ENCODE measurements around the gene TRIP13. TPM values are rescaled to one million over a fixed set of nuclear protein-coding genes. Genes with fewer than 3 reads are reported as not detected.

The TRIP13 gene
- total RNA-seq, 2 experiments from 2014 or later = 0.47 to 0.66 TPM

DNA sequence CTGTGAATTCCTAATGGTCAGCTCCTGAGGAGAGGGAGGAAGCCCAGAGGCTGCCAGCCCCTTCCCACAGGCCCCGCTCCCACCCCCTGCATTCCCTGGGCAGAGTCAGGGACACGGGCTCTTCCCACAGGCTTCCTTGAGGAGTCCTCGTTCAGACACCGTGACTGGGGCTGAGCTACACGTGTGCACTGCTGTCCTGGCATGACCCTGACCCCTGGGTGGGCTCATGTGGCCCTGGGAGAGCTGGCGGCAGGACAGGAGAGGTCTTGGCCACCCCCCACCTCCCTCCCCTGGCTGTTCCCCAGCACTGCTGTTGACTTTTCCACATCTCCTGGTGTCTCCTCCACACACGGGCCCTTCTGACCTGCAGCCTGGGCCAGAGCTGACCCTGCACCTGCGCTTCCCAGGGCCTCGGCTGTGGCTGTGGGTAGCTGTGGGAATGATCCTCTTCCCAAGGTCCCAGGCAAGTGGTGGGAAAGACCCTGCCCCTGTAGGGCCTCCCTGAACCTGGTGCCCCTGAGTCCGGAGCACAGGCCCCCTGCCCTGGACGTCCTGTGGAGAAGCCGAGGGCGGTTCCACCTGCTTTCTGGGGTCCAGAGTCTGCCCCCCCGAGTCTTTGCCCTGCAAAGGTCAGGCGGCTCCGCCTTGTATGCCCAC is 59.4 kb downstream of the TRIP13 start:
- no peaks in the 10 kb centered on the region for H3K9me3 Mint-ChIP-seq
- no peak overlapping the region for H3K27ac Mint-ChIP-seq
- intact Hi-C loops (cut with DNase I, micrococcal nuclease) = no loop called here
- ATAC-seq (ENCODE audit: poor library complexity) = no peak
- no peak for DNase-seq
- TF ChIP-seq, protein P1, sequence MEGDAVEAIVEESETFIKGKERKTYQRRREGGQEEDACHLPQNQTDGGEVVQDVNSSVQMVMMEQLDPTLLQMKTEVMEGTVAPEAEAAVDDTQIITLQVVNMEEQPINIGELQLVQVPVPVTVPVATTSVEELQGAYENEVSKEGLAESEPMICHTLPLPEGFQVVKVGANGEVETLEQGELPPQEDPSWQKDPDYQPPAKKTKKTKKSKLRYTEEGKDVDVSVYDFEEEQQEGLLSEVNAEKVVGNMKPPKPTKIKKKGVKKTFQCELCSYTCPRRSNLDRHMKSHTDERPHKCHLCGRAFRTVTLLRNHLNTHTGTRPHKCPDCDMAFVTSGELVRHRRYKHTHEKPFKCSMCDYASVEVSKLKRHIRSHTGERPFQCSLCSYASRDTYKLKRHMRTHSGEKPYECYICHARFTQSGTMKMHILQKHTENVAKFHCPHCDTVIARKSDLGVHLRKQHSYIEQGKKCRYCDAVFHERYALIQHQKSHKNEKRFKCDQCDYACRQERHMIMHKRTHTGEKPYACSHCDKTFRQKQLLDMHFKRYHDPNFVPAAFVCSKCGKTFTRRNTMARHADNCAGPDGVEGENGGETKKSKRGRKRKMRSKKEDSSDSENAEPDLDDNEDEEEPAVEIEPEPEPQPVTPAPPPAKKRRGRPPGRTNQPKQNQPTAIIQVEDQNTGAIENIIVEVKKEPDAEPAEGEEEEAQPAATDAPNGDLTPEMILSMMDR (IDR thresholded peaks at IDR 0.05) = no peak
- peaks cover 25 to 32% of the 10 kb centered on the region in 2 experiments for H3K27me3 ChIP-seq (ENCODE audit: control insufficient read depth in 1 of 2, insufficient read depth in 2 of 2, low read length in 2 of 2)
- no peaks in the 10 kb centered on the region for H3K36me3 ChIP-seq (ENCODE audit: insufficient read depth, low read length)
- H3K36me3 Mint-ChIP-seq (ENCODE audit: low read depth) = no peaks in the 10 kb centered on the region
- H3K27ac ChIP-seq (ENCODE audit: low read depth in 1 of 2, low read length in 2 of 2) = no peak overlapping the region
- H3K4me1 ChIP-seq (ENCODE audit: insufficient read depth, low read length) = peaks cover 9% of the 10 kb centered on the region
- H3K4me3 ChIP-seq (ENCODE audit: low read length) = no peak overlapping the region
- CTCF ChIA-PET = no interaction called here
- H3K9me3 ChIP-seq (ENCODE audit: control insufficient read depth in 1 of 2, insufficient read depth in 1 of 2, low read length in 2 of 2) = peaks cover 0 to 29% of the 10 kb centered on the region in 2 experiments
- peaks cover 53% of the 10 kb centered on the region for H3K27me3 Mint-ChIP-seq
- POLR2A ChIA-PET = no interaction called here
- H3K4me3 Mint-ChIP-seq = no peak overlapping the region
- H3K4me1 Mint-ChIP-seq (ENCODE audit: low read depth) = peaks cover under 1% of the 10 kb centered on the region

DNA sequence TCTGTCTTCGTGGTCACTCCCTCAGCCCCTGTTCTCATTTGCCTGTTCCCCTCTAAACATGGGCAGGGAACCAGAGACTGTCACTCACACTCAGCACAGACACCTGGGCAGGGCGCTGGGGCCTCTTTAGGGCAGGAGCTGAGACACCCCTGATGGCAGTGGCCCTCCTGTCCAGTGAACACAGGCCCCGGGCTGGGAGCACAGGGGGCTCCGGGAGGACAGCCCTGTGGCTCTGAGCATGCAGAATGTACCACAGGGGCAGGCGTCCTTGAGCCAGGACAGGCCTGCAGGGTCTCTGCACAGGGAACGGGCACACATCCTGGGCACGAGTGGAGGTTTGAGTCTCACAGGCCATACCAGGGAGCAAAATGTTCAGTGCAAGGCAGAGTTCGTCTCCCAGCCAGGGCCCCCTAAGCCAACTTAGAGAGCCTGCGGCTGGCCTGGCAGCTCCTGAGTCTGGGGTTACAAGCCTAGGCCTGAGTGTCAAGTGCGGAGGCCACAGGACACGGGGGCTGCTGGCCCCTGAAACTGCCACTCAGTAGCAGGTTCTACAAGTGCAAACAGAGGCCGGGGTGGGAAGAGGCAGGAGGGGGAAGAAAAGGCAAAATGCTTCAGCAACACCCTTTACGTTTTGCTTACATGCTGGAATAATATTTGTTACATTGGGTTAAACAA is 60.0 kb downstream of the TRIP13 start:
- DNase-seq (no peak), ATAC-seq (ENCODE audit: poor library complexity) (no peak)
- Histone ChIP-seq H3K27ac (ENCODE audit: low read depth in 1 of 2, low read length in 2 of 2) (no peak overlapping the region), H3K9me3 (ENCODE audit: control insufficient read depth in 1 of 2, insufficient read depth in 1 of 2, low read length in 2 of 2) (peaks cover 0 to 31% of the 10 kb centered on the region in 2 experiments), H3K27me3 (ENCODE audit: control insufficient read depth in 1 of 2, insufficient read depth in 2 of 2, low read length in 2 of 2) (peaks cover 22 to 30% of the 10 kb centered on the region in 2 experiments), H3K4me1 (ENCODE audit: insufficient read depth, low read length) (peaks cover 16% of the 10 kb centered on the region), H3K4me3 (ENCODE audit: low read length) (no peak overlapping the region), H3K36me3 (ENCODE audit: insufficient read depth, low read length) (no peaks in the 10 kb centered on the region)
- Mint-ChIP-seq H3K27ac (no peak overlapping the region), H3K27me3 (peaks cover 47% of the 10 kb centered on the region), H3K36me3 (ENCODE audit: low read depth) (no peaks in the 10 kb centered on the region), H3K9me3 (no peaks in the 10 kb centered on the region), H3K4me1 (ENCODE audit: low read depth) (peaks cover 7% of the 10 kb centered on the region), H3K4me3 (no peak overlapping the region)
- intact Hi-C loops (cut with DNase I, micrococcal nuclease) = no loop called here
- ChIA-PET CTCF (no interaction called here), POLR2A (no interaction called here)
- TF ChIP-seq, protein P1 (IDR thresholded peaks at IDR 0.05) = no peak

DNA sequence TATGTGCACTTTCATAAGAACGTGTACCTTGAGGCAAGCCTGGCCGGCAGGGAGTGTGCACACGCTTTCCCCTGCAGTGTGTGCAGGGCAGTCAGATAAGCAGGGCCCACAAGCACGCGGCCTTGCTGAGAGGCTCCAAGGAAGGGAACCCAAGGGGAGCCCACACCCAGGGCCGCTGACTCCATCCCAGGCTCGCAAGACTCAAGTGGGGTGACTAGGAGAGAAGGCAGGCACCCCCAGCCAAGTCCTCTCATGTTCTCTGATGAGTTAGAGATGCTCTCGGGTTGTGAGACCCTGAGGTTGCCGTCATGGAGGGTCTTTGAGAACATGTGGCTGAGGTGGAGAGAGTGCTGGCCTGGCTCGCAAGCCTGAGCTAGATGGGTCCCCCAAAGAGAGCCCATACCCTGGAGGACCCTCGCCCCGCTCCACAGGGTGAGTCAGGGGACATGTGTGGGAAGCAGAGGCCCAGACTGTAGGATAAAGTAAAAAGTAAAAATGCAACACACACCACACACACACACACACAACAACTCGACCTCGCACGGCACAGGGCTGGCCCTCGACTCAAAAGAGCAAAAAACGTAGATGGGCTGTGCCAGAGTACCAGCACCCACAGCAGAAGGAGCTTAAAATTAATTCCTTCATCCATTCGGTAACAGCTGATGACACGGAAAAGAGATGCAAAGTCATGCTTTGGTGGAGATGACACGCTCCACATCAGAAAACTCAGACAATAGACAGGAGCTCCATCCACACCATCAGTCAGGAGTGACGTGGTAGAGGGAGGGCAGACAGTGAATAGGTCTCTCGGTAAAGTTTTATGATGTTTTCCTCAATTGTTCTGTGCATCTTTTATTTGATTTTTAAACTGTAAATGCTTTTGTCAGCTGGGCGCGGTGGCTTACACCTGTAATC is 61.1 kb downstream of the TRIP13 start:
- peaks cover 42% of the 10 kb centered on the region for H3K27me3 Mint-ChIP-seq
- no peak overlapping the region for H3K27ac ChIP-seq (ENCODE audit: low read depth in 1 of 2, low read length in 2 of 2)
- H3K27me3 ChIP-seq (ENCODE audit: control insufficient read depth in 1 of 2, insufficient read depth in 2 of 2, low read length in 2 of 2) = peaks cover 14 to 28% of the 10 kb centered on the region in 2 experiments
- intact Hi-C loops (cut with DNase I, micrococcal nuclease) = no loop called here
- peaks cover 0 to 31% of the 10 kb centered on the region in 2 experiments for H3K9me3 ChIP-seq (ENCODE audit: control insufficient read depth in 1 of 2, insufficient read depth in 1 of 2, low read length in 2 of 2)
- TF ChIP-seq, protein P1 (IDR thresholded peaks at IDR 0.05) = no peak
- ChIA-PET CTCF (no interaction called here), POLR2A (no interaction called here)
- no peaks in the 10 kb centered on the region for H3K9me3 Mint-ChIP-seq
- no peaks in the 10 kb centered on the region for H3K36me3 ChIP-seq (ENCODE audit: insufficient read depth, low read length)
- no peaks in the 10 kb centered on the region for H3K36me3 Mint-ChIP-seq (ENCODE audit: low read depth)
- DNase-seq (no peak), ATAC-seq (ENCODE audit: poor library complexity) (no peak)
- no peak overlapping the region for H3K4me3 ChIP-seq (ENCODE audit: low read length)
- peaks cover 19% of the 10 kb centered on the region for H3K4me1 ChIP-seq (ENCODE audit: insufficient read depth, low read length)
- H3K4me1 Mint-ChIP-seq (ENCODE audit: low read depth) = peaks cover 9% of the 10 kb centered on the region
- H3K4me3 Mint-ChIP-seq = no peak overlapping the region
- H3K27ac Mint-ChIP-seq = no peak overlapping the region
